GM12878 (cell line): ENCODE data around the gene NEK1. TPM values are rescaled to one million over a fixed set of nuclear protein-coding genes. Genes with fewer than 3 reads are reported as not detected.

Experiments
- BMI1 ChIP-seq: fragments of 450-650 bp; IDR thresholded peaks from 2 replicates; pipeline ENCODE4 v1.6.1; 2016; ENCODE audit warnings: mild to moderate bottlenecking, moderate library complexity, borderline replicate concordance
- CBX3 ChIP-seq: fragments of 200-600 bp; sonication (generic); IDR thresholded peaks from 2 replicates; pipeline ENCODE4 v1.6.1; 2016; ENCODE audit warnings: low read depth, borderline replicate concordance
- CREB1 ChIP-seq: IDR thresholded peaks from 2 replicates; pipeline ENCODE4 v1.6.1; 2012; ENCODE audit warnings: low read depth, mild to moderate bottlenecking, inconsistent platforms
- EGR1 ChIP-seq, 2 experiments: IDR thresholded peaks; 1 replicate in 1 of 2; 2 replicates in 1 of 2; pipeline ENCODE4 v1.6.1; 2011 to 2012; ENCODE audit warnings: low read depth in 2 of 2, low read length in 2 of 2, borderline replicate concordance in 1 of 2, mild to moderate bottlenecking in 1 of 2, moderate library complexity in 1 of 2
- IKZF2 ChIP-seq, 2 experiments: fragments of 450-650 bp; IDR thresholded peaks; 2 replicates each; pipeline ENCODE4 v1.6.1; 2017; ENCODE audit warnings: mild to moderate bottlenecking in 2 of 2, moderate library complexity in 2 of 2
- IRF3 ChIP-seq: fragments of 450-650 bp; IDR thresholded peaks from 2 replicates; pipeline ENCODE4 v1.6.1; 2014; ENCODE audit warnings: mild to moderate bottlenecking
- MAX ChIP-seq: IDR thresholded peaks from 2 replicates; pipeline ENCODE4 v1.6.1; 2012; ENCODE audit warnings: low read depth, low read length, improper control_type of control experiment
- MEF2A ChIP-seq: IDR thresholded peaks from 2 replicates; pipeline ENCODE4 v1.6.1; 2011; ENCODE audit warnings: low read depth, mild to moderate bottlenecking, low read length, moderate library complexity; ENCODE audit not compliant: insufficient read depth
- MLLT1 ChIP-seq: fragments of 450-650 bp; IDR thresholded peaks from 2 replicates; pipeline ENCODE4 v1.6.1; 2016; ENCODE audit warnings: mild to moderate bottlenecking
- MTA3 ChIP-seq: IDR thresholded peaks from 2 replicates; pipeline ENCODE4 v1.6.1; 2012; ENCODE audit warnings: low read length, inconsistent platforms, borderline replicate concordance
- NRF1 ChIP-seq: conservative IDR thresholded peaks from 2 replicates; pipeline ENCODE4 v1.6.1; 2011; ENCODE audit warnings: mild to moderate bottlenecking, low read depth, low read length, improper control_type of control experiment
- PAX5 ChIP-seq: IDR thresholded peaks from 2 replicates; pipeline ENCODE4 v1.6.1; 2011; ENCODE audit warnings: low read depth, low read length, borderline replicate concordance
- PBX3 ChIP-seq: IDR thresholded peaks from 2 replicates; pipeline ENCODE4 v1.6.1; 2011; ENCODE audit warnings: mild to moderate bottlenecking, low read depth, low read length, moderate library complexity; ENCODE audit not compliant: insufficient replicate concordance
- RELB ChIP-seq: fragments of 450-650 bp; IDR thresholded peaks from 2 replicates; pipeline ENCODE4 v1.6.1; 2017; ENCODE audit warnings: low read depth, mild to moderate bottlenecking, moderate library complexity
- RUNX3 ChIP-seq: IDR thresholded peaks from 2 replicates; pipeline ENCODE4 v1.6.1; 2012; ENCODE audit warnings: low read length, inconsistent platforms
- SRF ChIP-seq, 2 experiments: IDR thresholded peaks; 2 replicates each; pipeline ENCODE4 v1.6.1; 2011; ENCODE audit warnings: low read depth in 2 of 2, low read length in 2 of 2, mild to moderate bottlenecking in 1 of 2, moderate library complexity in 1 of 2
- USF1 ChIP-seq: IDR thresholded peaks from 2 replicates; pipeline ENCODE4 v1.6.1; 2011; ENCODE audit warnings: borderline replicate concordance, low read depth, mild to moderate bottlenecking, moderate library complexity, mixed read lengths, low read length; ENCODE audit not compliant: insufficient read depth; ENCODE audit errors: extremely low read length
- USF2 ChIP-seq: IDR thresholded peaks from 2 replicates; pipeline ENCODE4 v1.6.1; 2011; ENCODE audit warnings: low read depth, low read length, improper control_type of control experiment, borderline replicate concordance
- ZNF207 ChIP-seq: fragments of 450-650 bp; IDR thresholded peaks from 2 replicates; pipeline ENCODE4 v1.6.1; 2014; ENCODE audit warnings: antibody characterized with exemption, mild to moderate bottlenecking, borderline replicate concordance
- ZZZ3 ChIP-seq: IDR thresholded peaks from 2 replicates; pipeline ENCODE4 v1.6.1; 2011; ENCODE audit warnings: low read depth; ENCODE audit not compliant: control insufficient read depth, insufficient read length
- polyA plus RNA-seq, 11 experiments: library from polyadenylated mRNA; depleted of rRNA in 4 of 11; unstranded in 6 of 11; stranded (reverse) in 5 of 11; fragments of >200 nt; fragmentation: Nextera tagmentation in 4 of 11; fragmentation: Illumina TruSeq in 1 of 11; extraction: Ambion mirVana in 4 of 11; extraction: Trizol in 1 of 11; gene quantifications; 1 replicate in 1 of 11; 2 replicates in 10 of 11; pipeline versions ENCODE4 v1.2.1 to v1.2.3, GENCODE V29; 2011 to 2016; ENCODE audit warnings: inconsistent platforms in 2 of 11, missing spikeins in 2 of 11, low read depth in 1 of 11
- total RNA-seq, 4 experiments: library from RNA; depleted of rRNA in 3 of 4; stranded (reverse); fragments of >200 nt in 3 of 4; fragmentation: Illumina TruSeq in 1 of 4; extraction: Trizol in 1 of 4; gene quantifications; 2 replicates each; pipeline versions ENCODE4 v1.2.1 to v1.2.3, GENCODE V29; 2013 to 2021

The NEK1 gene
- total and polyA plus RNA-seq, 10 of the 15 experiments (the other 5 are each of a cell fraction or from before 2014, with no cell fraction given): 4.9 to 16.1 (median 7.5) TPM

GRCh38 chr4:169619958-169620879, 7.8 kb upstream of the NEK1 start, which contains the start of gene CLCN3 (continued):
- no peak; the same call in 1 of the 2 replicates for TF ChIP-seq IRF3
- no peak for TF ChIP-seq USF1
- TF ChIP-seq RELB: 0 out of 2 replicates have a peak, but pooled peaks have one; percentile 10
- peak; percentile 68 for TF ChIP-seq MAX
- TF ChIP-seq ZNF207: peak; percentile 21; the same call in 1 of the 2 replicates
- no peak for TF ChIP-seq SRF (IDR thresholded peaks at IDR 0.05; ENCODE audit: low read depth in 2 of 2, low read length in 2 of 2)
- TF ChIP-seq CREB1: peak; percentile 95
- peak; percentile 46; the same call in 1 of the 2 replicates for TF ChIP-seq RUNX3
- TF ChIP-seq ZZZ3: no peak
- no peak for TF ChIP-seq MEF2A
- no peak for TF ChIP-seq CBX3
- no peak for TF ChIP-seq BMI1
- peak in 1 of 2 experiments; percentile 96; a peak in 1 of 3 replicates for TF ChIP-seq EGR1 (IDR thresholded peaks at IDR 0.05; ENCODE audit: borderline replicate concordance in 1 of 2, low read depth in 2 of 2, low read length in 2 of 2)
- TF ChIP-seq PBX3: peak; percentile 90
- peak; percentile 78 to 83; a peak in 3 of 4 replicates for TF ChIP-seq IKZF2 (IDR thresholded peaks at IDR 0.05)
- TF ChIP-seq NRF1: no peak
- TF ChIP-seq USF2: no peak
- no peak for TF ChIP-seq MTA3
- TF ChIP-seq MLLT1: peak; percentile 53; the same call in 1 of the 2 replicates
- TF ChIP-seq PAX5: peak; percentile 77; the same call in 1 of the 2 replicates
